OCI-LY3 (cell line): Measurements from ENCODE around the gene RAB34.
A peak's percentile ranks its signal among the peaks of the same experiment; 100 is the strongest.

Source experiments
- H2AFZ ChIP-seq: fragments of 200-600, 300-600 bp; shearing (Covaris generic); 2 replicates; pipeline ENCODE4 v1.6.0; 2014; ENCODE audit warnings: antibody characterized with exemption, low read depth, low read length
- H3K27ac ChIP-seq: fragments of 200-600, 300-600 bp; sonication (generic); 2 replicates; pipeline ENCODE4 v1.5.1; 2014; ENCODE audit warnings: mild to moderate bottlenecking, low read length, moderate library complexity, mixed read lengths
- H3K27me3 ChIP-seq: fragments of 200-600, 300-600 bp; sonication (generic); 2 replicates; pipeline ENCODE4 v1.6.1; 2014; ENCODE audit warnings: low read depth, low read length, mixed read lengths
- H3K36me3 ChIP-seq: fragments of 200-600, 300-600 bp; sonication (generic); replicated peaks from 2 replicates; pipeline ENCODE3; 2014; ENCODE audit warnings: low read depth, low read length, mixed read lengths
- H3K4me1 ChIP-seq: fragments of 300-600, 200-600 bp; sonication (generic); 2 replicates; pipeline ENCODE4 v1.6.1; 2014; ENCODE audit warnings: low read length, mixed read lengths
- H3K4me2 ChIP-seq: fragments of 200-600, 300-600 bp; sonication (generic); 2 replicates; pipeline ENCODE4 v1.6.1; 2014; ENCODE audit warnings: low read length, mixed read lengths
- H3K4me3 ChIP-seq: fragments of 300-600, 200-600 bp; sonication (generic); 2 replicates; pipeline ENCODE4 v1.5.1; 2014; ENCODE audit warnings: antibody characterized with exemption, mild to moderate bottlenecking, low read length, moderate library complexity
- H3K79me2 ChIP-seq: fragments of 300-600, 200-600 bp; shearing (Covaris generic); 2 replicates; pipeline ENCODE4 v1.6.1; 2014; ENCODE audit warnings: mild to moderate bottlenecking, low read length, mixed read lengths
- H3K9ac ChIP-seq: fragments of 300-600, 200-600 bp; shearing (Covaris generic); 2 replicates; pipeline ENCODE4 v1.6.0; 2014; ENCODE audit warnings: mild to moderate bottlenecking, low read length, moderate library complexity
- H3K9me3 ChIP-seq: fragments of 200-600, 300-600 bp; shearing (Covaris generic); 2 replicates; pipeline ENCODE4 v1.6.1; 2014; ENCODE audit warnings: low read length, mixed read lengths; ENCODE audit not compliant: insufficient read depth
- H4K20me1 ChIP-seq: fragments of 200-600, 300-600 bp; sonication (generic); 2 replicates; pipeline ENCODE4 v1.6.1; 2016; ENCODE audit warnings: low read length, mixed read lengths; ENCODE audit not compliant: insufficient read depth
- CTCF ChIP-seq: fragments of 200-600, 300-600 bp; sonication (generic); IDR thresholded peaks from 2 replicates; pipeline ENCODE4 v1.5.1; 2014; ENCODE audit warnings: antibody characterized with exemption, low read length, low read depth
- EZH2phosphoT487 ChIP-seq: fragments of 200-600 bp; shearing (Covaris generic); IDR thresholded peaks from 2 replicates; pipeline ENCODE4 v1.6.1; 2018; ENCODE audit warnings: antibody characterized with exemption, mixed run types, low read depth

RAB34 gene

DNA sequence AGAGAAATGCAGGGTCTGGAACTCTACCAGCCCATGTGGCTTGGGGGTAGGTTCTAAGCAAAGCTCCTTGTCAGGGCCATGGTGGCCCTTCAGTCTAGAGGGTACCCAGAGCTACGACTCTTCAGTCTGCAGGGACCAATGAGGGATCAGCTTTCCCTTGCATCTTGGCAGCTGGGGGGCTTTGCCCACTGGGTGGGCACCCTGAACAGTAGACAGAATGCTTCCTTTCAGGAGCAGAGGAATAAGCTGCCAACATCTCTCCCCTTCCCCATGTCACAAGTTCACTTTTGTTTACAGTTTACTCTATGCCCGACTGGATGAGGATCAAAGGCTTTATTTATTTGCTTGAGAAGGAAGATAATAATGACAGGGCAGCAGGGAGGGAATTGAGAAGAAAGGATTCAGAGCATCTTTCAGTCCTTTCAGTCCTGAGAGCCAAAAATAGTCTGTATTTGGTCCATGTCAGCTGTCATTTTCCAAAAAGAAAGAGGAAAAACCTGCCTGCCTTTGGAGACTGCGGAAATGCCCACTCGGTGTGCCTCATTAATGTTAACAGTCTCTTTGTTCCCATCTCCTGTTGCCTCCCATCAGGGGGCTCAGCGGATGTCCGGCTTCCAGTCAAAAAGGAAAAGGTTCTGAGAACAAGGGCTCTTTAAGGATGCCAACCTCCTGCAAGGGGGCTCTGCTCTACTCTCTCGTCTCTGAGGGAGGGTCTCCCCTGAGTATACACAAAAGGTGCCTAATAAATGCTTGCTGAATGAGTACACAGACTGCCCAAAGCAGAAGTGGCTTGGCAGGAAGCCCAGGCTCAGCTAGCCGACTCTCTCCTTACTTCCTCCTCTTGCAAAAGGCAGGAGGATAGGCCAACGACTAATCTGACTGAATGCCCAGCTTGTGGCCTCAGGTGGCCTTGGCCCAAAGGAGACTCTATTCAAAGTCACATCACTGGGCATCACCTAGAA, 43.2 kb upstream of the RAB34 start:
- Histone ChIP-seq H3K9me3 (no peaks in the 10 kb centered on the region), H3K27me3 (no peaks in the 10 kb centered on the region), H3K79me2 (no peaks in the 10 kb centered on the region), H3K4me2 (peak overlapping the region; percentile 14; the same call in 1 of the 2 replicates), H2AFZ (no peak overlapping the region), H3K9ac (no peak overlapping the region), H3K27ac (no peak overlapping the region), H3K4me3 (no peak overlapping the region), H3K36me3 (peaks cover 36% of the 10 kb centered on the region), H3K4me1 (peaks cover 25% of the 10 kb centered on the region), H4K20me1 (0 out of 2 replicates have a peak, but pooled peaks cover 4% of the 10 kb centered on the region)
- no peak for TF ChIP-seq CTCF

- H3K36me3 ChIP-seq = peaks cover 25% of the 10 kb centered on the region
Observed at GRCh38 chr17:28759256-28759865, 41.7 kb upstream of the RAB34 start.

GRCh38 chr17:28758411-28759121, 40.9 kb upstream of the RAB34 start:
- peaks cover 25% of the 10 kb centered on the region for H3K36me3 ChIP-seq

More at GRCh38 chr17:28759256-28759865, 41.7 kb upstream of the RAB34 start:
- TF ChIP-seq CTCF (no peak), EZH2phosphoT487 (no peak)
- Histone ChIP-seq H3K27ac (no peak overlapping the region), H2AFZ (no peak overlapping the region), H3K4me3 (no peak overlapping the region), H3K27me3 (no peaks in the 10 kb centered on the region), H3K9ac (no peak overlapping the region), H3K9me3 (no peaks in the 10 kb centered on the region), H3K79me2 (no peaks in the 10 kb centered on the region), H3K4me2 (no peak overlapping the region), H3K4me1 (peaks cover 25% of the 10 kb centered on the region), H4K20me1 (0 out of 2 replicates have a peak, but pooled peaks cover 4% of the 10 kb centered on the region)

More at GRCh38 chr17:28758411-28759121, 40.9 kb upstream of the RAB34 start:
- Histone ChIP-seq H3K4me2 (no peak overlapping the region), H3K27ac (no peak overlapping the region), H3K9ac (no peak overlapping the region), H3K79me2 (no peaks in the 10 kb centered on the region), H3K27me3 (no peaks in the 10 kb centered on the region), H2AFZ (no peak overlapping the region), H3K4me3 (no peak overlapping the region), H3K9me3 (no peaks in the 10 kb centered on the region), H4K20me1 (0 out of 2 replicates have a peak, but pooled peaks cover 4% of the 10 kb centered on the region), H3K4me1 (peaks cover 22% of the 10 kb centered on the region)
- TF ChIP-seq CTCF (no peak), EZH2phosphoT487 (no peak)
